Measurements from ENCODE around the gene SMIM21. TPM values are rescaled to one million over a fixed set of nuclear protein-coding genes. Genes with fewer than 3 reads are reported as not detected.

Gene SMIM21
- total and polyA plus RNA-seq, 4 donors, result not detected

- 82 to 88% methylated on average over 6 of the region's 6 CpGs for WGBS, 2 donors
- ATAC-seq (ENCODE audit: low FRiP score), result no peak
- Histone ChIP-seq H3K4me3 (ENCODE audit: low read length in 2 of 2) (no peak overlapping the region), H3K9me3 (ENCODE audit: control insufficient read depth, low read length) (peaks cover 1% of the 10 kb centered on the region), H3K27ac (ENCODE audit: low read depth in 1 of 2, low read length in 2 of 2) (no peak overlapping the region), H3K4me1 (ENCODE audit: control insufficient read depth in 1 of 2, insufficient read depth in 2 of 2, low read length in 2 of 2) (no peaks in the 10 kb centered on the region), H3K36me3 (ENCODE audit: control insufficient read depth in 1 of 2, insufficient read depth in 2 of 2, low read length in 1 of 2) (no peaks in the 10 kb centered on the region), H3K27me3 (ENCODE audit: control insufficient read depth in 1 of 2, insufficient read depth in 2 of 2, low read length in 1 of 2) (no peaks in the 10 kb centered on the region)
- no peak for DNase-seq
- intact Hi-C loops (cut with DNase I), result no loop called here
Observed at GRCh38 chr18:75375341-75375740, 52.2 kb downstream of the SMIM21 start.

- no peak for ATAC-seq (ENCODE audit: low FRiP score)
- no peak for DNase-seq
- Histone ChIP-seq H3K27me3 (ENCODE audit: control insufficient read depth in 1 of 2, insufficient read depth in 2 of 2, low read length in 1 of 2) (no peaks in the 10 kb centered on the region), H3K36me3 (ENCODE audit: control insufficient read depth in 1 of 2, insufficient read depth in 2 of 2, low read length in 1 of 2) (no peaks in the 10 kb centered on the region), H3K4me1 (ENCODE audit: control insufficient read depth in 1 of 2, insufficient read depth in 2 of 2, low read length in 2 of 2) (no peaks in the 10 kb centered on the region), H3K9me3 (ENCODE audit: control insufficient read depth, low read length) (peaks cover 1% of the 10 kb centered on the region), H3K27ac (ENCODE audit: low read depth in 1 of 2, low read length in 2 of 2) (no peak overlapping the region), H3K4me3 (ENCODE audit: low read length in 2 of 2) (no peak overlapping the region)
- intact Hi-C loops (cut with DNase I), result no loop called here
- 82 to 91% methylated on average over 6 of the region's 6 CpGs for WGBS, 2 donors
Observed at GRCh38 chr18:75374466-75374865, 53.0 kb downstream of the SMIM21 start.

GRCh38 chr18:75369026-75369721, 58.3 kb downstream of the SMIM21 start:
- no peak for DNase-seq
- Histone ChIP-seq H3K36me3 (ENCODE audit: control insufficient read depth in 1 of 2, insufficient read depth in 2 of 2, low read length in 1 of 2) (no peaks in the 10 kb centered on the region), H3K27me3 (ENCODE audit: control insufficient read depth in 1 of 2, insufficient read depth in 2 of 2, low read length in 1 of 2) (no peaks in the 10 kb centered on the region), H3K9me3 (ENCODE audit: control insufficient read depth, low read length) (no peaks in the 10 kb centered on the region), H3K4me3 (ENCODE audit: low read length in 2 of 2) (no peak overlapping the region), H3K4me1 (ENCODE audit: control insufficient read depth in 1 of 2, insufficient read depth in 2 of 2, low read length in 2 of 2) (no peaks in the 10 kb centered on the region), H3K27ac (ENCODE audit: low read depth in 1 of 2, low read length in 2 of 2) (no peak overlapping the region)
- ATAC-seq (ENCODE audit: low FRiP score), result no peak
- intact Hi-C loops (cut with DNase I), result no loop called here
- WGBS, 2 donors, result 88 to 90% methylated on average over 17 of the region's 17 CpGs

GRCh38 chr18:75365837-75366236, 61.7 kb downstream of the SMIM21 start:
- ATAC-seq (ENCODE audit: low FRiP score) (no peak), DNase-seq (no peak)
- no peaks in the 10 kb centered on the region for H3K9me3 ChIP-seq (ENCODE audit: control insufficient read depth, low read length)
- H3K4me3 ChIP-seq (ENCODE audit: low read length in 2 of 2), result no peak overlapping the region
- H3K27ac ChIP-seq (ENCODE audit: low read depth in 1 of 2, low read length in 2 of 2), result no peak overlapping the region
- H3K4me1 ChIP-seq (ENCODE audit: control insufficient read depth in 1 of 2, insufficient read depth in 2 of 2, low read length in 2 of 2), result no peaks in the 10 kb centered on the region
- WGBS, 2 donors, result 48 to 51% methylated on average over 1 of the region's 1 CpG
- H3K36me3 ChIP-seq (ENCODE audit: control insufficient read depth in 1 of 2, insufficient read depth in 2 of 2, low read length in 1 of 2), result no peaks in the 10 kb centered on the region
- intact Hi-C loops (cut with DNase I), result no loop called here
- no peaks in the 10 kb centered on the region for H3K27me3 ChIP-seq (ENCODE audit: control insufficient read depth in 1 of 2, insufficient read depth in 2 of 2, low read length in 1 of 2)

- H3K4me3 ChIP-seq (ENCODE audit: low read length in 2 of 2), result no peak overlapping the region
- intact Hi-C loops (cut with DNase I), result no loop called here
- no peak for DNase-seq
Observed at GRCh38 chr18:75365254-75365629, 62.3 kb downstream of the SMIM21 start.

GRCh38 chr18:75364512-75365253, 62.8 kb downstream of the SMIM21 start:
- ATAC-seq (ENCODE audit: low FRiP score), result no peak

More at GRCh38 chr18:75365254-75365629, 62.3 kb downstream of the SMIM21 start:
- Histone ChIP-seq H3K36me3 (ENCODE audit: control insufficient read depth in 1 of 2, insufficient read depth in 2 of 2, low read length in 1 of 2) (no peaks in the 10 kb centered on the region), H3K4me1 (ENCODE audit: control insufficient read depth in 1 of 2, insufficient read depth in 2 of 2, low read length in 2 of 2) (no peaks in the 10 kb centered on the region), H3K9me3 (ENCODE audit: control insufficient read depth, low read length) (no peaks in the 10 kb centered on the region), H3K27ac (ENCODE audit: low read depth in 1 of 2, low read length in 2 of 2) (no peak overlapping the region), H3K27me3 (ENCODE audit: control insufficient read depth in 1 of 2, insufficient read depth in 2 of 2, low read length in 1 of 2) (no peaks in the 10 kb centered on the region)
- no peak for ATAC-seq (ENCODE audit: low FRiP score)
- WGBS, 2 donors, result 73 to 84% methylated on average over 7 of the region's 7 CpGs

GRCh38 chr18:75363446-75364225, 63.9 kb downstream of the SMIM21 start:
- Histone ChIP-seq H3K9me3 (ENCODE audit: control insufficient read depth, low read length) (peaks cover 1% of the 10 kb centered on the region), H3K4me1 (ENCODE audit: control insufficient read depth in 1 of 2, insufficient read depth in 2 of 2, low read length in 2 of 2) (no peaks in the 10 kb centered on the region), H3K36me3 (ENCODE audit: control insufficient read depth in 1 of 2, insufficient read depth in 2 of 2, low read length in 1 of 2) (no peaks in the 10 kb centered on the region), H3K4me3 (ENCODE audit: low read length in 2 of 2) (no peak overlapping the region), H3K27ac (ENCODE audit: low read depth in 1 of 2, low read length in 2 of 2) (no peak overlapping the region), H3K27me3 (ENCODE audit: control insufficient read depth in 1 of 2, insufficient read depth in 2 of 2, low read length in 1 of 2) (no peaks in the 10 kb centered on the region)
- ATAC-seq (ENCODE audit: low FRiP score), result no peak
- DNase-seq, result no peak
- intact Hi-C loops (cut with DNase I), result no loop called here
- WGBS, 2 donors, result 62 to 63% methylated on average over 13 of the region's 13 CpGs

More at GRCh38 chr18:75364512-75365253, 62.8 kb downstream of the SMIM21 start:
- intact Hi-C loops (cut with DNase I), result no loop called here
- WGBS, 2 donors, result 63 to 66% methylated on average over 13 of the region's 13 CpGs
- H3K4me1 ChIP-seq (ENCODE audit: control insufficient read depth in 1 of 2, insufficient read depth in 2 of 2, low read length in 2 of 2), result no peaks in the 10 kb centered on the region
- H3K4me3 ChIP-seq (ENCODE audit: low read length in 2 of 2), result no peak overlapping the region
- no peaks in the 10 kb centered on the region for H3K36me3 ChIP-seq (ENCODE audit: control insufficient read depth in 1 of 2, insufficient read depth in 2 of 2, low read length in 1 of 2)
- H3K27me3 ChIP-seq (ENCODE audit: control insufficient read depth in 1 of 2, insufficient read depth in 2 of 2, low read length in 1 of 2), result no peaks in the 10 kb centered on the region
- peaks cover 1% of the 10 kb centered on the region for H3K9me3 ChIP-seq (ENCODE audit: control insufficient read depth, low read length)
- DNase-seq, result no peak
- H3K27ac ChIP-seq (ENCODE audit: low read depth in 1 of 2, low read length in 2 of 2), result no peak overlapping the region

GRCh38 chr18:75362435-75362834, 65.1 kb downstream of the SMIM21 start:
- Histone ChIP-seq H3K27me3 (ENCODE audit: control insufficient read depth in 1 of 2, insufficient read depth in 2 of 2, low read length in 1 of 2) (no peaks in the 10 kb centered on the region), H3K27ac (ENCODE audit: low read depth in 1 of 2, low read length in 2 of 2) (no peak overlapping the region), H3K4me1 (ENCODE audit: control insufficient read depth in 1 of 2, insufficient read depth in 2 of 2, low read length in 2 of 2) (no peaks in the 10 kb centered on the region), H3K4me3 (ENCODE audit: low read length in 2 of 2) (no peak overlapping the region), H3K9me3 (ENCODE audit: control insufficient read depth, low read length) (peaks cover 1% of the 10 kb centered on the region), H3K36me3 (ENCODE audit: control insufficient read depth in 1 of 2, insufficient read depth in 2 of 2, low read length in 1 of 2) (no peaks in the 10 kb centered on the region)
- ATAC-seq (ENCODE audit: low FRiP score) (no peak), DNase-seq (no peak)
- 69 to 77% methylated on average over 13 of the region's 13 CpGs for WGBS, 2 donors
- intact Hi-C loops (cut with DNase I), result no loop called here
